Activated T-helper 1 cell treated with Interleukin-2 at 50 U/mL for 16 hours (primary cell): ENCODE data around the gene GPRC5C.

Experiments used
- DNase-seq: peaks from one replicate; pipeline ENCODE4 v3.0.0-alpha.2; 2020; ENCODE audit warnings: low read depth

GPRC5C gene

DNA sequence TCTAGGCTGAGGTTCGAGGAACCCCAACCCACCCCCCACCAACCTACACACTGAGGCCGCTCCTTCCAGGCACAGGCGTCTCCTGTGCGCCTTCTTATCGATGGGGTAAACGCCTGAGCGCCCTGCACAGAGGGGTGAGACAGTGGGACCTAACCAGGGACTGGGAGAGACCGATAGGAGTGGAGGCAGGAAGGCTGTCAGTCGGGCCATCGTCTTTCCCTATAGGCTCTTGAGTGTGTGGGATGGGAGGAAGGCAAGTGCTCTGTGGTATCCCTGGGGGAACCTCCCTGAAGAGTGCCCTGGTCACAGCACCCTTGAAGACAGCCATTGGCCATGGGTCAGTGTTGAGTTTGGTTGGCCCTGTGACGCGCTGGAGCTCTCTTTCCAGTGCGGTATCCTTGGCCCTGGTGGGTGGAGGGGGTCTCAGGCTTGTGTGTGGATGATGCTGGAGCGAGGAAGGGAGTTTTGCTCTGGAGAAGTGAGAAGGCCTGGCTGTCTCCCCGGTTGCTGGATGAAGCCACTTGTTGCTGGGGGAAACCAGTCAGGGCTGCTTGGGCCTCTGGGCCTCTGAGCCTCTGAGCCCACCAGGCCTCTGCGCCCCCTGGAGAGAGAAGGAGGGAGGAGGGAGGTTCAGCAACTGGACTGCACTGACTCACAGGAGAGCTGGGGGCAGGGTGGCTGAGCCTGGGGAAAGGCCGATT is 1.7 kb downstream of the GPRC5C start:
- no peak for DNase-seq

- DNase-seq = no peak
Observed at GRCh38 chr17:74435775-74436359, 4.0 kb downstream of the GPRC5C start.

DNA sequence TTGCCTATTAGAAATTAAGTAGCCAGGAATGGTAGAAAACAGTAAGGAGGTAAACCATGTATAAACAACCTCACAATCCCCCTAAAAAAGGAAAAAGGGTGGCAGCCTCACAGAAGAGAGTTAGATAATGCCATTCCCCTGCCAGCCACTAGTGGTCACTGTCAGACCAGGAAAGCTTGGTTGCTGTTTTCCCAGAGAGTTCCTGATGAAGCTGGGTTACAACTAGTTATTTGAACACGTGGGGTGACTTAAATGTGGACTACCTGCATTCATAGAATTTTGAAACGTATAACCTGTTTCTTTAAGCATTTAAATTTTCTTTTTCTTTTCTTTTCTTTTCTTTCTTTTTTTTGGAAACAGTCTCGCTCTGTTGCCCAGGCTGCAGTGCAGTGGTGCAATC is 5.8 kb downstream of the GPRC5C start:
- no peak for DNase-seq

- no peak for DNase-seq
Observed at GRCh38 chr17:74439691-74440567, 8.0 kb downstream of the GPRC5C start.

GRCh38 chr17:74441537-74441936 is 9.6 kb downstream of the GPRC5C start:
- DNase-seq = no peak

DNA sequence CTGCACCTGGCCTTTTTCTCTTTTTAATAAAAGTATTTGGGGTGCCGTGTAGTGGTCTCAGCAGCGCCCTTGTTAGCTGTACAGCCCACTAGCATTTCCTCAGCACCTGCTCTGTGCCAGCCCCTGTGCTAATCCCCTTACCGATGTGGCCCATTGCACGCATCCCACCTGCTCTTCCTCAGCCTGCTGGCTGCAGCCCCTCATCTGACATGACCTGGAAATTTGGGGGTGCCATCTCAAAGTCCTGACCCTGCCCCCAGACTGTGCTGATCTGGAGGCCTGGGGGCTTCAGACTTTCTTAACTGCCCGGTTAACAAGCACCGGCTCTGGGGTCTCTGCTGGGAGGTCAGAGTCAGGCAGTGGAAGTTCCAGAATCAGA is 10.4 kb downstream of the GPRC5C start:
- DNase-seq = no peak

DNA sequence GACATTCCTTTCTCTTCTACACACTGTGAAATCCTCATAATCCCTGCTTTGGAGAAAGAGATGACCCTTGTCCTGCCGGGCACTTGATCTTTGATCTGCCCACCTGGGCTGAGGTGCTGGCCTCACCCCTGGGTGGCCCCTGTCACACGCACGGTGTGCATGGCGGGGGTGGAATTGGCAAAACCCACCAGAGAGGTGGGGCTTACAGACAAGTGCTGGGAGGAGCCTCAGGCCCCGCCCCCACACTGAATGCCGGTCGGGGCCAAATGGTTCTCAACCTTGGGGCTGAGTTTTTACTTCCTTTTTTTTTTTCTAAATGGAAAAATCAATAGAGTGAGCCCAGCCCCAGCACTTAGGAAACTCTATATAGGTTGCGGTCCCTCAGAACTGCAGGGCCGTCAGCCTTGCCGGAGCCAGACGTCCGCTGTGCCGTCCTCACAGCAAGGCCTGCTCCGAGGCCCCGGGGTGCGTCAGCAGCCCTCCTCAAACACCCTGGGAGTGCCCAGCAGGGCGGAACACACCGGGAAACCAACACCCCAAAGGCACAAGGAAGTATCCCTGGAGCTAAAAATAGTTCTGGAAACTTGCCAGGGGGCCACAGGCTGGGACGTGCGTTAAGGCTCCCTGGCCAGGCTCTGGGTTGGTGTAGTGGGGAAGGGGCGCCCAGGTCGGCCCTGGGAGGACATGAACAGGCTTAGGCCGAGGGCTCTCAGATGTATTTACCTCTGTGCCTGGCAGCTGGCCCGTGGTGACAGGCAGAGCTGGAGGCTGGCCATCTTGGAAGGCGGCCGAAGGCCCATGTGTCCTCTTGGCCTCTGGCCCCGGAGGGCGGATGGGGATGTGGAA is 11.0 kb downstream of the GPRC5C start:
- DNase-seq = no peak

DNA sequence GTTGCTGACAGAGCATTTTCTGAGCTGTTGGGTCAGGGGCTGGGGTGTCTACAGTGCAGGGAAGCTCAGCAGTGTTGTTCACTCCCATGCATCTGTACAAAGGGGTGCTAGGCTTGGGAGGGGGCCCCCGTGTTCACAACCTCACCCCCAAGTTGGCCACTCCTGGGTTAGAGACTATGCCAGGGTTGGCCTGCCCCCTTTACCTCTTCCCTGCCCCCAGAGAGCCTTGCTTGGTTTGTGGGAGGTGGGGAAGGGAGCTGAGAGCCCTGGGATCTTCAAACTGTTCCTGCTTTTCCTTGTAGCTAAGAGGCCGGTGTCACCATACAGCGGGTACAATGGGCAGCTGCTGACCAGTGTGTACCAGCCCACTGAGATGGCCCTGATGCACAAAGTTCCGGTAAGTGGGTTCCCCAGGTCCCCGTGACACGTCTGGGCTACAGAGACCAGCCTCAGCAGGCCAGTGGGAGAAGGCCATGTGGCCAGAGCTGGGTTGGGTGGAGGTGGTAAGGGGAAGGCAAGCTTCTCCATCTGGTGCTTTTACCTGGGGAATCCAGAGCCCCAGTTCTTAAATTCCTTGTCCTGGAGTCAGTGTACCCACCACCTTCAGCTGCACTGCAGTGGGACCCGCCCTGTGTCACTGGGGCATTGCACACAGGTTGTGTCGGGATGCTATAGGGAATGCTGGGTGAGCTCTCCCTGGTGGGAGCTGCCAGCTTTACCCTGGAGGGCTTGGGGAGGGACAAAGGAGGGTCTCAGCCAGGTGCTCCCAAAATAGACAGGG is 11.8 kb downstream of the GPRC5C start:
- no peak for DNase-seq

DNA sequence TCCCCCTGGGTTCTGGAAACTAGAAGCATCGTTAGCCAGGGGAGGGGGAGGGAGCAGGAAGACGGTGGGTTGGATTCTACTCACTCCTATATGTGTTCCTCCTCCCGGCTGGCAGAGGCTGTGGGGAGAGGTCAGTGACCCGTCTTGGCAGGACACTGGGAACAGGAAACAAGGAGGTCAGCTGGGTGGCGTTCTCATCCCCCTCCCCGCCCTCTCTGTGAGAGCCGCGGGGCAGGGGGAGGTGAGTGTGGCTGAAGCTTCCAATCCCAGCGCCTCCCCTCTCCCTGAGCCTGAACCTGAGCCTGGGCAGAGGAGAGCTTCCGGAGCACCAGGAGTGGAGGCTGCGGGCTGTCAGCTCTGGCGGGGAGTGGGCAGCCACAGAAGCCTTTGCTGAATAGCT is 12.5 kb downstream of the GPRC5C start:
- DNase-seq = no peak

DNA sequence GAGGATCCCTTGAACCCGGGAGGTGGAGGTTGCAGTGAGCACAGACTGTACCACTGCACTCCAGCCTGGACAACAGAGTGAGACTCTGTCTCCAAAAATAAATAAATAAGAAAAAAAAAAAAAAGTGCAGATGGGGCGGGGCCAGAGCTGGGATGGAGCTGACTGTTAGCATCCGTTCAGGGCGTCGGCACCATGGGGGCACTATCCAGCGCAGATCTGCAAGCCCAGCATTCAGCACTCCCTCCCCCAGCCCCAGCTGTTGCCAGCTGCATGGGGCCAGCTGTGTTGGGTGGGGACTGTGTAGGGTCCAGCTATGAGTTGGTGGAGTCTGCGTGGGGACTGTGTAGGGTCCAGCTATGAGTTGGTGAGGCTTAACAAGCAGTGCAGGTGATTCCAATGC is 13.3 kb downstream of the GPRC5C start:
- DNase-seq = no peak

- no peak for DNase-seq
Observed at GRCh38 chr17:74446551-74447500, 14.9 kb downstream of the GPRC5C start.

DNA sequence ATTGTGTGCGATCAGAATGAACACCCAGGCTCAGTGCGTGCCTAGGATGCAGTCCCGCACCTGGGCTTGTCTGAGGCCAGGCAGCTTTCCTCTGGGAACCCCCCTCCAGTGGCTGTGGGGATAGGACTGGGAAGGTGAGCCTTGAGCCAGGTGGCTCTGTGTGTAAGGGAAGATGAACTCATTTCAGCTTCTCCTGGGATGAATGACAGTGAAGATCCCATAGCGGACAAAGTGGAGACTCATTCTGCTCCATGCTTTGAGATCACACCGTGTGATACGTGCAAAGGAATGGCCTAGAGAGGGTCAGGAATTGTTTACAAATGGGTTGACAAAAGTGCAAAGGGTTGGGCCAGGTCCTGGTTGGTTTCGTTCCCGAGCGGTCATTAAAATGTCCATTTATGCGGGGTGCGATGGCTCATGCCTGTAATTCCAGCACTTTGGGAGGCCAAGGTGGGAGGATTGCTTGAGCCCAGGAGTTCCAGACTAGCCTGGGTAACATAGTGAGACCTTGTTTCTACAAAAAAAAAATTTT is 15.8 kb downstream of the GPRC5C start:
- DNase-seq = no peak

DNA sequence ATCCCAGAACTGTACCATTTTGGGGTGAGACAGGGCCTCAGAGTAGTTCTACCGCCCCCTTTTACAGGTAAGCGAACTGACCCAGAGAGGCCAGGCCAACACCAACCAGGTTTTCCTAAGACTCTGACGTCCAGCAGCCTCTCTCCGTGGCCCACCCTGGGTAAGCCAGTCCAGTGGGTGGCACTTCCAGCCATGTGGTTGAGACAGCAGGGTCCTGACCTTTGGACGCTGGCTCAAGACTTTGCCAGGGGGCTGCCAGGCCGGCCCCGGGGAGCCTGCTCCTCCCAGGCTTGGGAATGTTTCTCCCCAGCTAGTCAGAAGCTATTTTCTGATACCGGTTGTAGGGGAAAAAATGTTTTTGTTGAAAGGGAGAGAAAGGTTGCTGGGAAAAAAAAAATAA is 16.9 kb downstream of the GPRC5C start:
- DNase-seq = no peak

GRCh38 chr17:74449306-74449705 is 17.4 kb downstream of the GPRC5C start:
- no peak for DNase-seq

- no peak for DNase-seq
Observed at GRCh38 chr17:74449773-74450172, 17.9 kb downstream of the GPRC5C start.

GRCh38 chr17:74450231-74450630 is 18.3 kb downstream of the GPRC5C start:
- DNase-seq = no peak

DNA sequence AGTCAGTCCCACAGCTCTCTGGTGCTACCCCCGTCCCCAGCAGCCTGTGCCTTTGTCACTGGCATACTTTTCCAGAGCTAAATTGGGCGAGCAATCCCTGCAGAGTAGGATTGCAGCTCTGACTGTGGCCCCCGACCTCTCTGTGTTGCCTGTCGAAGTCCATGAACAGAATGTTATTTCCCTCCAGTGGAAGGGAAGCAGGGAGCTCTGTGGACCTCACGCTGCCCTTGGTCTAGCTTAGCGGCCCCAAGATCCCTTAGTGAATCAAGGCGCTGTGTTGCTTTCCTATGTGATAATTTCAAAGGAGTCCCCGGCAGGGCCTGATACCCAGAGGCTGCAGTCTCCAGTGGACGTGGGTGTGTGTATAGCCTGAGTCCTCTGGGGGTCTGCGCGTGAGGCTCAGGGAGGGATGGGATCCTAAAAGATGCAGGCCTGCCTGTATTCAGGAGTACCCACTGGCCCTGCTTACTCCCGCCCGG is 19.1 kb downstream of the GPRC5C start:
- DNase-seq = no peak

DNA sequence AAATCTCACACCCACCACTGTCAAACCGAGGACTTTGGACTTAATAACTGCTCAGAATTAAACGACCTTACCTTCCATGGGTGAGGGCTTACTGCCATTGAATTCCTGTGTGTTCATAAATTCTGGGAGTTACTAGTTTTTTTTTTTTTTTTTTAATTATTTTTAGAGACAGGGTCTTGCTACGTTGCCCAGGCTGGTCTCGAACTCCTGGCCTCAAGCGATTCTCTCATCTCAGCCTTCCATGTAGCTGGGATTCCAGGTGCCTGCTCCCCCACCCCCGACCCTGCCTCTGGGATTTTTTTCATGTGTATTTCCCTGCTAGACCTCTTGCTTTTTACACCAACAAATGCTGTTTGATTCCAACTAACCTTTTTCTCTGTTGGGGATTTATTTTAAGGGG is 19.7 kb downstream of the GPRC5C start:
- DNase-seq = no peak

DNA sequence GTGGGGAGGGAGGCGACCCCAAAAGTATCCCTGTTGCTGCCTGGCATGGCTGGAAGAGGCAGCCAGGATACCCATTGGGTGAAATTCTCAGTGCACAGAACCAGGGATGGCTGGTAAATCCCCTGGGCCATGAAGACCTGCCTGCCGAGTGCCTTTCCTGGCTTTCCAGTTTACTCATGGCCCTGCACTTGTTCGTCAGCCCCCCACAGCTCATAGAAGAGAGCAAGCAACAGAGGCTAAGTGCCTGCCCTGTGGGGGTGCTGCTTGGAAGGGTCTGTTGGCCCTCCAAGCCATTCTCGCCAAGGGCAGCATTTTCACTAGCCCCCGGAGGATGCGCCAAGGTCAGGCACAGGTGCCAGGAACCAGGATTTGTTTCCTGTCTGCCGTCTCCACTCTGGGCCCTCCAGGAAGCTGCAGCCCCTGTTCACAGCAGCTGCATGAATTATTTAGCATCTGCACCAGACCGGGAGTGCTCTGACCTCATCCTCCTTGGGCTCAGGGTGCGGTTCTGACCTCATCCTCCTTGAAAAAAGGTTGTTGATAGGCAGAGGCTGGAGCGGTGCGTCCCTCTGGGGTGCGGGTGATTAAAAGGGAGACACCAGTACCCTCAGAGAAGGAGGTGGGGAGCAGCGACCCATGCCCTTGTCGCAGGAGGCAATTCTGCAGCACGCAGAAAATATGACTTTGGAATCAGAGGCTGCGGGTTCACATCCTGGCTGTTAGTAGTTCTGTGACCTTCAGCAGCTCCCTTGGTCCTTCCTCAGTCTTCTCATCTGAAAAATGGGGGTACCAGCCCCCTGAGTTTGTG is 20.3 kb downstream of the GPRC5C start:
- no peak for DNase-seq
